ENCODE measurements around the gene LILRA6.
"Not testable (repeated sequence)": the region's sequence is repeated elsewhere in the genome, so short reads cannot be mapped to it uniquely, and the experiment has no call there.

The LILRA6 gene

DNA sequence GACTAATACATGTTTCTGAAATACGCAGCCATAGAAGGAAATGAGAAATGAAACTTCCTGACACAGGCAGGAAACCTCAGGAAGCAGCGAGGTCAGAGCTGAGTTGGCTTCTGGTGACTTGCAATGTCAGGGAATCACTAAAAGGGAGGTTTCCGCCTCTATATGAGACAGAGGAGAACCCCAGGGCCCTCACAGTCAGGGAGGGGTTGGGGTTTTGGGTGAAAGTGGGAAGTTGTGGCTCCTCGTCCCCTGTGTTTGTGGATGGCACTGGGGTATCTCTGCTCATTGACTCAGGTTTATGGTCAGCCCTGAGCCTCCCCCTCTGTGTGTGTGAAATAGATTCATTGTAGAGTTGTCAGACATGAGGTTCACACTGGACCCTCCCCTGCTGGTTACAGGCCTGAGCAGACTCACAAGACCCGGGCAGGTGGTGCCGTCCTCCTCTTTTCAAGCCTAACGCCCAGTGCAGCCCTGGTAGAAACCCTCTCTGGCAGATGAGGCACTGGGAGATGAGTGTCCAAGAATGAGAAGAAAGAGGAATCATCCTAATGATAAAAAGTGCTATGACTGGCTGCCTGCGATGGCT is 5.5 kb upstream of the LILRA6 start:
- no peaks in the 10 kb centered on the region for H3K4me1 ChIP-seq (ENCODE audit: insufficient read depth, low read length, severe bottlenecking)
- no peaks in the 10 kb centered on the region for H3K9me2 ChIP-seq (ENCODE audit: low read depth, low read length)
- peaks cover 4% of the 10 kb centered on the region; the same call in 1 of the 2 replicates for H3K27me3 ChIP-seq (ENCODE audit: insufficient read depth, low read length)
- H4K20me1 ChIP-seq (ENCODE audit: insufficient read depth, low read length) = no peaks in the 10 kb centered on the region
- no peaks in the 10 kb centered on the region for H3K36me3 ChIP-seq (ENCODE audit: insufficient read depth, low read length)
- no peaks in the 10 kb centered on the region for H3K9me3 ChIP-seq (ENCODE audit: low read length)
- no peak overlapping the region for H3K4me3 ChIP-seq (ENCODE audit: low read depth, low read length, poor library complexity, severe bottlenecking)
- TF ChIP-seq CTCF (IDR thresholded peaks at IDR 0.05; ENCODE audit: low read length) = no peak
- TF ChIP-seq EZH2 (IDR thresholded peaks at IDR 0.05; ENCODE audit: borderline replicate concordance, low read length) = no peak
- no peak overlapping the region for H2AFZ ChIP-seq (ENCODE audit: low read length)
- H3K4me2 ChIP-seq (ENCODE audit: low read length) = no peak overlapping the region
- H3K9ac ChIP-seq (ENCODE audit: low read length) = no peak overlapping the region
- no peak overlapping the region for H3K27ac ChIP-seq (ENCODE audit: low read depth, low read length, poor library complexity, severe bottlenecking)
- no peaks in the 10 kb centered on the region for H3F3A ChIP-seq (ENCODE audit: insufficient read depth, low read length)
- H3K79me2 ChIP-seq (ENCODE audit: insufficient read depth, low read length) = no peaks in the 10 kb centered on the region

DNA sequence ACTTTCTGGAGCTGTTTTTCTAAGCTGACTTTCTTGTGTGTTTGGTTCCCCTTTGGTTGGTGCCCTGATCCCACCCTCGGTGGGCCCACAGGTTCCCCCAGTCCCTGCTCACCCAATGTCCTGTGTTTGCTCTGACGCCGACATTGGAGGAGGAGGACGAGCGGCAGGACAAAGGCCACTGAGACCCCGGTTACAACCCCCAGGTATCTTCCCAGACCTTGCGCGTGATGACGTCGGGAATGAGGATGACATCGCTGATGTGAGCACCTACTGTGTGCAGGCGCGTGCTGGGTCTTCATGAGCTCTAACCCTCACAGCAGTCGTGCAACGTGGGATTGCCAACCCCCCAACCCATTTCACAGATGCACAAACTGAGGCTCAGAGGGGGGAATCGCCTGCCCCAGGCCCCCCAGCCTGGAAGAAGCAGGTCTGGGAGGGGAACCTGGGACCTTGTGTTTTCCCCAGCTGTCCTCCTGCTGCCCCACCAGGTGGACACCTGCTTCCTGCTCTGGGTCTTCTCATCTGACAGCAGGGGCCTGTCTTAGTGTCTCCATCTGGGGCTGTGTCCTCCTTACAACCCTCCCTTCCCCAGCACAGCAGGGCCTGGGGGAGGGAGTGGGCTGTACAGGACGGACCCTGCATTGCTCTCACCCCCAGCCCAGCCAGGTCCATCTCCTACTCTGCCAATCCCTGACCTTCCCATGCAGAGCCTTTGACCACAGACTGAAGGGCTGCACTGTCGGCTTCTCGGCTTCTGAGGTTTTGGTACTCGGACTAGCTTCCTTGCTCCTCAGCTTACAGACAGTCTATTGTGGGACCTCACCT is 4.7 kb upstream of the LILRA6 start:
- no peaks in the 10 kb centered on the region for H3K4me1 ChIP-seq (ENCODE audit: insufficient read depth, low read length, severe bottlenecking)

GRCh38 chr19:54245936-54246335 is 3.3 kb upstream of the LILRA6 start:
- H3F3A ChIP-seq (ENCODE audit: insufficient read depth, low read length) = no peaks in the 10 kb centered on the region
- no peak overlapping the region for H2AFZ ChIP-seq (ENCODE audit: low read length)
- H3K9me3 ChIP-seq (ENCODE audit: low read length) = no peaks in the 10 kb centered on the region
- TF ChIP-seq EZH2 (IDR thresholded peaks at IDR 0.05; ENCODE audit: borderline replicate concordance, low read length) (no peak), CTCF (IDR thresholded peaks at IDR 0.05; ENCODE audit: low read length) (no peak)
- no peak overlapping the region for H3K9ac ChIP-seq (ENCODE audit: low read length)
- H3K27ac ChIP-seq (ENCODE audit: low read depth, low read length, poor library complexity, severe bottlenecking) = no peak overlapping the region
- H3K4me1 ChIP-seq (ENCODE audit: insufficient read depth, low read length, severe bottlenecking) = no peaks in the 10 kb centered on the region
- peaks cover 4% of the 10 kb centered on the region; the same call in 1 of the 2 replicates for H3K27me3 ChIP-seq (ENCODE audit: insufficient read depth, low read length)
- H3K9me2 ChIP-seq (ENCODE audit: low read depth, low read length) = no peaks in the 10 kb centered on the region
- H4K20me1 ChIP-seq (ENCODE audit: insufficient read depth, low read length) = no peaks in the 10 kb centered on the region
- H3K4me2 ChIP-seq (ENCODE audit: low read length) = no peak overlapping the region
- no peaks in the 10 kb centered on the region for H3K36me3 ChIP-seq (ENCODE audit: insufficient read depth, low read length)
- no peak overlapping the region for H3K4me3 ChIP-seq (ENCODE audit: low read depth, low read length, poor library complexity, severe bottlenecking)
- no peaks in the 10 kb centered on the region for H3K79me2 ChIP-seq (ENCODE audit: insufficient read depth, low read length)

More for the DNA sequence above, 4.7 kb upstream of the LILRA6 start:
- Histone ChIP-seq H3K9me3 (ENCODE audit: low read length) (no peaks in the 10 kb centered on the region), H3K4me2 (ENCODE audit: low read length) (no peak overlapping the region), H3F3A (ENCODE audit: insufficient read depth, low read length) (no peaks in the 10 kb centered on the region), H3K79me2 (ENCODE audit: insufficient read depth, low read length) (no peaks in the 10 kb centered on the region), H2AFZ (ENCODE audit: low read length) (no peak overlapping the region), H3K36me3 (ENCODE audit: insufficient read depth, low read length) (no peaks in the 10 kb centered on the region), H3K9ac (ENCODE audit: low read length) (no peak overlapping the region), H4K20me1 (ENCODE audit: insufficient read depth, low read length) (no peaks in the 10 kb centered on the region), H3K9me2 (ENCODE audit: low read depth, low read length) (no peaks in the 10 kb centered on the region), H3K4me3 (ENCODE audit: low read depth, low read length, poor library complexity, severe bottlenecking) (no peak overlapping the region), H3K27ac (ENCODE audit: low read depth, low read length, poor library complexity, severe bottlenecking) (no peak overlapping the region), H3K27me3 (ENCODE audit: insufficient read depth, low read length) (peaks cover 4% of the 10 kb centered on the region; the same call in 1 of the 2 replicates)
- TF ChIP-seq CTCF (IDR thresholded peaks at IDR 0.05; ENCODE audit: low read length) (no peak), EZH2 (IDR thresholded peaks at IDR 0.05; ENCODE audit: borderline replicate concordance, low read length) (no peak)

GRCh38 chr19:54243809-54244208 is 1.2 kb upstream of the LILRA6 start:
- not testable (repeated sequence) for H2AFZ ChIP-seq (ENCODE audit: low read length); H3K4me1 ChIP-seq (ENCODE audit: insufficient read depth, low read length, severe bottlenecking); H3K9ac ChIP-seq (ENCODE audit: low read length); H3K9me3 ChIP-seq (ENCODE audit: low read length); H3F3A ChIP-seq (ENCODE audit: insufficient read depth, low read length); H3K9me2 ChIP-seq (ENCODE audit: low read depth, low read length); H3K4me3 ChIP-seq (ENCODE audit: low read depth, low read length, poor library complexity, severe bottlenecking); H3K27me3 ChIP-seq (ENCODE audit: insufficient read depth, low read length); H3K79me2 ChIP-seq (ENCODE audit: insufficient read depth, low read length); H3K4me2 ChIP-seq (ENCODE audit: low read length); H3K36me3 ChIP-seq (ENCODE audit: insufficient read depth, low read length); H4K20me1 ChIP-seq (ENCODE audit: insufficient read depth, low read length); H3K27ac ChIP-seq (ENCODE audit: low read depth, low read length, poor library complexity, severe bottlenecking)

- not testable (repeated sequence) for H3K27ac ChIP-seq (ENCODE audit: low read depth, low read length, poor library complexity, severe bottlenecking); H2AFZ ChIP-seq (ENCODE audit: low read length); H3F3A ChIP-seq (ENCODE audit: insufficient read depth, low read length); H4K20me1 ChIP-seq (ENCODE audit: insufficient read depth, low read length); H3K9me3 ChIP-seq (ENCODE audit: low read length); H3K4me3 ChIP-seq (ENCODE audit: low read depth, low read length, poor library complexity, severe bottlenecking); H3K4me2 ChIP-seq (ENCODE audit: low read length); H3K4me1 ChIP-seq (ENCODE audit: insufficient read depth, low read length, severe bottlenecking); H3K79me2 ChIP-seq (ENCODE audit: insufficient read depth, low read length); H3K9me2 ChIP-seq (ENCODE audit: low read depth, low read length); H3K36me3 ChIP-seq (ENCODE audit: insufficient read depth, low read length); H3K9ac ChIP-seq (ENCODE audit: low read length); H3K27me3 ChIP-seq (ENCODE audit: insufficient read depth, low read length)
Measured at GRCh38 chr19:54242234-54242633, 356 bp downstream of the LILRA6 start.

Data from OCI-LY1 (cell line).